GM23248 (cell line): Measurements from ENCODE around the gene CHST1. TPM values are rescaled to one million over a fixed set of nuclear protein-coding genes. Genes with fewer than 3 reads are reported as not detected.

ENCODE experiments used
- DNase-seq: peaks from one replicate; pipeline ENCODE4 v3.0.0-alpha.2; 2015
- H2AFZ ChIP-seq: fragments of 200-600 bp; sonication (generic); 2 replicates; pipeline ENCODE4 v1.6.1; 2016; ENCODE audit warnings: antibody characterized with exemption
- H3F3A ChIP-seq: fragments of 200-600 bp; sonication (generic); 2 replicates; pipeline ENCODE4 v1.6.1; 2016; ENCODE audit warnings: mild to moderate bottlenecking, antibody characterized with exemption, mixed run types; ENCODE audit not compliant: insufficient read depth
- H3K27ac ChIP-seq: fragments of 200-600 bp; sonication (generic); 2 replicates; pipeline ENCODE4 v1.5.1; 2016; ENCODE audit warnings: mild to moderate bottlenecking
- H3K27me3 ChIP-seq: fragments of 200-600 bp; sonication (generic); replicated peaks from 2 replicates; pipeline ENCODE4 v1.6.1; 2016; ENCODE audit warnings: mild to moderate bottlenecking; ENCODE audit not compliant: insufficient read depth
- H3K36me3 ChIP-seq: fragments of 200-600 bp; sonication (generic); 2 replicates; pipeline ENCODE4 v1.6.1; 2016; ENCODE audit warnings: low read depth, mild to moderate bottlenecking
- H3K4me1 ChIP-seq: fragments of 200-600 bp; sonication (generic); 2 replicates; pipeline ENCODE4 v1.6.1; 2016; ENCODE audit warnings: mild to moderate bottlenecking; ENCODE audit not compliant: insufficient read depth
- H3K4me2 ChIP-seq: fragments of 200-600 bp; sonication (generic); one replicate; pipeline ENCODE4 v1.6.1; 2016; ENCODE audit warnings: mild to moderate bottlenecking; ENCODE audit not compliant: unreplicated experiment
- H3K4me3 ChIP-seq: fragments of 200-600 bp; sonication (generic); 2 replicates; pipeline ENCODE4 v1.5.1; 2016; ENCODE audit warnings: mild to moderate bottlenecking
- H3K79me2 ChIP-seq: fragments of 200-600 bp; sonication (generic); 2 replicates; pipeline ENCODE4 v1.6.1; 2016; ENCODE audit warnings: mild to moderate bottlenecking; ENCODE audit not compliant: insufficient read depth
- H3K9ac ChIP-seq: fragments of 200-600 bp; sonication (generic); 2 replicates; pipeline ENCODE4 v1.6.1; 2016; ENCODE audit warnings: mild to moderate bottlenecking
- H3K9me2 ChIP-seq: fragments of 200-600 bp; sonication (generic); 2 replicates; pipeline ENCODE4 v1.6.1; 2016; ENCODE audit warnings: mixed run types, mild to moderate bottlenecking, moderate library complexity; ENCODE audit not compliant: insufficient read depth
- H3K9me3 ChIP-seq: fragments of 200-600 bp; sonication (generic); one replicate; pipeline ENCODE4 v1.6.1; 2017; ENCODE audit warnings: low read depth
- H4K20me1 ChIP-seq: fragments of 200-600 bp; sonication (generic); 2 replicates; pipeline ENCODE4 v1.6.0; 2016; ENCODE audit not compliant: insufficient read depth
- EZH2 ChIP-seq: fragments of 200-600 bp; sonication (generic); IDR thresholded peaks from 2 replicates; pipeline ENCODE4 v1.6.1; 2018; ENCODE audit warnings: antibody characterized with exemption, mild to moderate bottlenecking; ENCODE audit not compliant: insufficient read depth, poor library complexity, severe bottlenecking
- EZH2phosphoT487 ChIP-seq: fragments of 200-600 bp; sonication (generic); IDR thresholded peaks from 2 replicates; pipeline ENCODE4 v1.6.1; 2018; ENCODE audit warnings: antibody characterized with exemption, moderate library complexity, mild to moderate bottlenecking, low read depth; ENCODE audit not compliant: insufficient read depth
- WGBS, 2 experiments: methylation state at CpG; one replicate each; pipeline ENCODE4 v1.1.6; 2015 to 2017; ENCODE audit warnings: low lambda C conversion rate in 2 of 2, low coverage in 1 of 2; ENCODE audit errors: missing lambda C conversion rate in 2 of 2; 5-methylcytosine and 5-hydroxymethylcytosine counted together
- in situ Hi-C: fragments of 300-500 bp; cut with MboI; formaldehyde crosslinking; loops from 2 replicates; pipeline ENCODE4 v1.15.0; 2020
- polyA plus RNA-seq: library from polyadenylated mRNA; unstranded; fragments of >200 nt; fragmentation: Nextera tagmentation; extraction: Ambion mirVana; gene quantifications from 2 replicates; pipeline ENCODE4 v1.2.1, GENCODE V29; 2016
- total RNA-seq: library from RNA; depleted of rRNA; stranded (reverse); fragments of >200 nt; shearing (Covaris generic); gene quantifications from 2 replicates; pipeline ENCODE4 v1.2.3, GENCODE V29; 2014

The CHST1 gene
- total and polyA plus RNA-seq, 2 experiments from 2014 or later = 0.06 TPM; not detected in 1

DNA sequence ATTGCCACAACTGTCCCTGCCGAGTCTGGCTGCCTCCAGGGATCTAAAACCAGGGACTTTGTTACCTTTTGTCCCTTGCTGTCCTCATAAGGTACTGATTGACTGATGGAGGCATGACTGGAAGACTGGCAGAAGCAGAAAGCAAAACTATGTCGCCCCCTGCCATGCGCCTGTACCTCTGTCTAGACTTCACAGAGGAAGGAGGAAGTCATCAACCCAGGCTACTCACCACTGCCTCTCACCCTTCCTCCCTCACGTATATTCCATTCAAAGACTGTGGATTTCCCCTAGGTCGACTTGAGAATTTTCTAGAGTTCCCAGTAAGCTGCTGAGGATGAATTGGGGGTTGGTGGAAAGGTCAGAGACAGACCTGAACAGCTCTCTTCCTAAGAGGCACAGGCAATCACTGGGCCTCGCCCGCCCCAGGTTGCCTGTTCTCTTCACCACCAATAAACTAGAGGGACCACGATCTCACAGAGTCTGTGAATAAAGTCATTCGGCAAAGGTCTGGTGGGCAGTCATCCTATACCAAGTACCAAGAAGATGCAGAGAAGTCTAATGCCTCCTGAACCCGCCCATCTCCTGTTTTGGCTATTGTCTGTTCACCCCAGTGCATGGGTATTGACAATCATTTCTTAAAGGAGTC lies 27.5 kb upstream of the CHST1 start:
- no peaks in the 10 kb centered on the region for H3K79me2 ChIP-seq
- H3K9me3 ChIP-seq = no peaks in the 10 kb centered on the region
- H4K20me1 ChIP-seq = no peaks in the 10 kb centered on the region
- peaks cover 31% of the 10 kb centered on the region for H3K27me3 ChIP-seq
- H3K36me3 ChIP-seq = no peaks in the 10 kb centered on the region
- H3K4me1 ChIP-seq = no peaks in the 10 kb centered on the region
- no peak overlapping the region for H3K27ac ChIP-seq
- H2AFZ ChIP-seq = no peak overlapping the region
- H3F3A ChIP-seq = no peaks in the 10 kb centered on the region
- DNase-seq = no peak
- H3K4me2 ChIP-seq = no peak overlapping the region
- 38 to 43% methylated on average over 10 of the region's 10 CpGs for WGBS, 2 experiments
- TF ChIP-seq EZH2 (no peak), EZH2phosphoT487 (no peak)
- H3K9ac ChIP-seq = no peak overlapping the region
- in situ Hi-C loops = no loop called here
- no peaks in the 10 kb centered on the region for H3K9me2 ChIP-seq
- no peak overlapping the region for H3K4me3 ChIP-seq

GRCh38 chr11:45688472-45689033 lies 23.1 kb upstream of the CHST1 start:
- Histone ChIP-seq H3K9me3 (no peaks in the 10 kb centered on the region), H3K9ac (no peak overlapping the region), H3K4me3 (no peak overlapping the region), H3K9me2 (no peaks in the 10 kb centered on the region), H4K20me1 (no peaks in the 10 kb centered on the region), H3K36me3 (no peaks in the 10 kb centered on the region), H3K4me2 (no peak overlapping the region), H3F3A (no peaks in the 10 kb centered on the region), H3K27ac (no peak overlapping the region), H3K4me1 (no peaks in the 10 kb centered on the region), H3K79me2 (no peaks in the 10 kb centered on the region), H2AFZ (no peak overlapping the region), H3K27me3 (peaks cover 52% of the 10 kb centered on the region)
- no peak for DNase-seq
- in situ Hi-C loops = no loop called here
- TF ChIP-seq EZH2phosphoT487 = no peak
- WGBS, 2 experiments = 12% methylated on average over 7 of the region's 7 CpGs

DNA sequence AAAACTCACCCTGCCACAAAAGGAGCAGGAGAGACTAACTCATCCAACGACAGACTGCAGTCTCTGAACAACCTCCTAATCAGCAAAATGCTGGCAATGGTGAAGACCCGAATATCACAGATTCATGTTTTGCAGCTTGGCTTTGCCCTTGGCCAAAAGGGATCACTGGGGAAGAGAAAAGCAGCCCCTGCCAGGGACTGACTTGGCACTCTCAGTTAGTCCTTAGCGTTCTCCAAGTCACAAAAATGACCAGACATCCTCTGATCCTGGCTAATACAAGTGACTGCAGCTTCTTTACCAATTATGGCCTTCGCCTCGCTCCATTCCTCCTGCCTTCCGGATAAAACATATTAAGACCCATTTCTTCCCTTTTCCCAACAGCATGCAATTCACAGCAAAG lies 22.4 kb upstream of the CHST1 start:
- in situ Hi-C loops = no loop called here
- TF ChIP-seq EZH2 (no peak), EZH2phosphoT487 (no peak)
- Histone ChIP-seq H3K36me3 (no peaks in the 10 kb centered on the region), H3K4me1 (no peaks in the 10 kb centered on the region), H3K27me3 (peaks cover 59% of the 10 kb centered on the region), H3K9me2 (no peaks in the 10 kb centered on the region), H3K4me3 (no peak overlapping the region), H3K9me3 (no peaks in the 10 kb centered on the region), H2AFZ (no peak overlapping the region), H3K9ac (no peak overlapping the region), H3K27ac (no peak overlapping the region), H3K4me2 (no peak overlapping the region), H4K20me1 (no peaks in the 10 kb centered on the region), H3F3A (no peaks in the 10 kb centered on the region), H3K79me2 (no peaks in the 10 kb centered on the region)
- no peak for DNase-seq
- WGBS, 2 experiments = 16 to 17% methylated on average over 6 of the region's 6 CpGs

GRCh38 chr11:45685964-45686537 lies 20.6 kb upstream of the CHST1 start:
- Histone ChIP-seq H3K4me1 (no peaks in the 10 kb centered on the region), H4K20me1 (no peaks in the 10 kb centered on the region), H2AFZ (no peak overlapping the region), H3K4me3 (no peak overlapping the region), H3K36me3 (no peaks in the 10 kb centered on the region), H3K9me3 (no peaks in the 10 kb centered on the region), H3K9me2 (no peaks in the 10 kb centered on the region), H3K4me2 (no peak overlapping the region), H3K27ac (no peak overlapping the region), H3K27me3 (peaks cover 63% of the 10 kb centered on the region), H3K79me2 (no peaks in the 10 kb centered on the region), H3F3A (no peaks in the 10 kb centered on the region), H3K9ac (no peak overlapping the region)
- no peak for DNase-seq
- in situ Hi-C loops = no loop called here
- 46 to 51% methylated on average over 7 of the region's 7 CpGs for WGBS, 2 experiments
- no peak for TF ChIP-seq EZH2phosphoT487
- TF ChIP-seq EZH2 = no peak
